OCI-LY1 (cell line): ENCODE data around the gene FAM89A.

Experiments used
- H2AFZ ChIP-seq: fragments of 200-600 bp; sonication (generic), shearing (Covaris generic); 2 replicates; pipeline ENCODE4 v1.6.0; 2014; ENCODE audit warnings: antibody characterized with exemption, mild to moderate bottlenecking, low read length
- H3F3A ChIP-seq: fragments of 200-600 bp; sonication (generic), shearing (Covaris generic); 2 replicates; pipeline ENCODE4 v1.6.0; 2014; ENCODE audit warnings: mild to moderate bottlenecking, antibody characterized with exemption, low read length, moderate library complexity; ENCODE audit not compliant: insufficient read depth
- H3K27ac ChIP-seq: fragments of 200-600 bp; sonication (generic); 2 replicates; pipeline ENCODE4 v1.5.1; 2014; ENCODE audit warnings: low read length, mixed run types, mild to moderate bottlenecking, low read depth; ENCODE audit not compliant: poor library complexity, severe bottlenecking
- H3K27me3 ChIP-seq: fragments of 200-600 bp; sonication (generic); 2 replicates; pipeline ENCODE4 v1.6.0; 2014; ENCODE audit warnings: antibody characterized with exemption, mild to moderate bottlenecking, low read length, moderate library complexity; ENCODE audit not compliant: insufficient read depth
- H3K36me3 ChIP-seq: fragments of 200-600 bp; sonication (generic); 2 replicates; pipeline ENCODE4 v1.6.1; 2014; ENCODE audit warnings: mild to moderate bottlenecking, antibody characterized with exemption, low read length, moderate library complexity, mixed read lengths; ENCODE audit not compliant: insufficient read depth
- H3K4me1 ChIP-seq: fragments of 200-600 bp; sonication (generic); 2 replicates; pipeline ENCODE4 v1.5.1; 2014; ENCODE audit warnings: mild to moderate bottlenecking, low read length, moderate library complexity; ENCODE audit not compliant: insufficient read depth, severe bottlenecking
- H3K4me2 ChIP-seq: fragments of 200-600 bp; sonication (generic), shearing (Covaris generic); 2 replicates; pipeline ENCODE4 v1.6.1; 2014; ENCODE audit warnings: low read length
- H3K4me3 ChIP-seq: fragments of 200-600 bp; sonication (generic); 2 replicates; pipeline ENCODE4 v1.5.1; 2014; ENCODE audit warnings: low read length, low read depth, mild to moderate bottlenecking, mixed read lengths; ENCODE audit not compliant: poor library complexity, severe bottlenecking
- H3K79me2 ChIP-seq: fragments of 200-600 bp; shearing (Covaris generic); 2 replicates; pipeline ENCODE4 v1.6.1; 2016; ENCODE audit warnings: mixed run types, low read length, mixed read lengths; ENCODE audit not compliant: insufficient read depth
- H3K9ac ChIP-seq: fragments of 200-600 bp; sonication (generic), shearing (Covaris generic); 2 replicates; pipeline ENCODE4 v1.6.1; 2014; ENCODE audit warnings: mild to moderate bottlenecking, low read length, mixed read lengths
- H3K9me2 ChIP-seq: fragments of 200-600 bp; sonication (generic), shearing (Covaris generic); 2 replicates; pipeline ENCODE4 v1.6.1; 2014; ENCODE audit warnings: low read depth, mild to moderate bottlenecking, low read length, mixed read lengths
- H3K9me3 ChIP-seq: fragments of 200-600 bp; shearing (Covaris generic); 2 replicates; pipeline ENCODE4 v1.6.1; 2014; ENCODE audit warnings: low read length, mixed read lengths
- H4K20me1 ChIP-seq: fragments of 200-600 bp; sonication (generic), shearing (Covaris generic); 2 replicates; pipeline ENCODE4 v1.6.0; 2016; ENCODE audit warnings: mild to moderate bottlenecking, low read length; ENCODE audit not compliant: insufficient read depth
- EZH2 ChIP-seq: fragments of 200-600 bp; sonication (generic), shearing (Covaris generic); IDR thresholded peaks from 2 replicates; pipeline ENCODE4 v1.8.0; 2017; ENCODE audit warnings: borderline replicate concordance, mixed run types, mild to moderate bottlenecking, antibody characterized with exemption, low read length, moderate library complexity, mixed read lengths
- TF ChIP-seq, protein P1 (sequence below): fragments of 200-600 bp; sonication (generic), shearing (Covaris generic); IDR thresholded peaks from 2 replicates; pipeline ENCODE4 v1.5.1; 2017; ENCODE audit warnings: mild to moderate bottlenecking, antibody characterized with exemption, low read length, moderate library complexity, mixed read lengths

FAM89A gene

GRCh38 chr1:230972855-230973271, 67.2 kb downstream of the FAM89A start:
- H3K4me3 ChIP-seq = no peak overlapping the region
- H3K27me3 ChIP-seq = no peaks in the 10 kb centered on the region
- H3K79me2 ChIP-seq = no peaks in the 10 kb centered on the region; the same call in 1 of the 2 replicates
- H3K36me3 ChIP-seq = peaks cover 10% of the 10 kb centered on the region; the same call in 1 of the 2 replicates
- H3K9me3 ChIP-seq = no peaks in the 10 kb centered on the region
- H2AFZ ChIP-seq = no peak overlapping the region
- no peak overlapping the region for H3K9ac ChIP-seq
- no peaks in the 10 kb centered on the region for H3K9me2 ChIP-seq
- peaks cover 28% of the 10 kb centered on the region for H3K4me1 ChIP-seq
- peak overlapping the region; percentile 12; the same call in 1 of the 2 replicates for H3K4me2 ChIP-seq
- peak overlapping the region; percentile 27 for H3K27ac ChIP-seq
- no peaks in the 10 kb centered on the region for H3F3A ChIP-seq
- no peaks in the 10 kb centered on the region for H4K20me1 ChIP-seq
- TF ChIP-seq EZH2 = no peak
- TF ChIP-seq, protein P1, sequence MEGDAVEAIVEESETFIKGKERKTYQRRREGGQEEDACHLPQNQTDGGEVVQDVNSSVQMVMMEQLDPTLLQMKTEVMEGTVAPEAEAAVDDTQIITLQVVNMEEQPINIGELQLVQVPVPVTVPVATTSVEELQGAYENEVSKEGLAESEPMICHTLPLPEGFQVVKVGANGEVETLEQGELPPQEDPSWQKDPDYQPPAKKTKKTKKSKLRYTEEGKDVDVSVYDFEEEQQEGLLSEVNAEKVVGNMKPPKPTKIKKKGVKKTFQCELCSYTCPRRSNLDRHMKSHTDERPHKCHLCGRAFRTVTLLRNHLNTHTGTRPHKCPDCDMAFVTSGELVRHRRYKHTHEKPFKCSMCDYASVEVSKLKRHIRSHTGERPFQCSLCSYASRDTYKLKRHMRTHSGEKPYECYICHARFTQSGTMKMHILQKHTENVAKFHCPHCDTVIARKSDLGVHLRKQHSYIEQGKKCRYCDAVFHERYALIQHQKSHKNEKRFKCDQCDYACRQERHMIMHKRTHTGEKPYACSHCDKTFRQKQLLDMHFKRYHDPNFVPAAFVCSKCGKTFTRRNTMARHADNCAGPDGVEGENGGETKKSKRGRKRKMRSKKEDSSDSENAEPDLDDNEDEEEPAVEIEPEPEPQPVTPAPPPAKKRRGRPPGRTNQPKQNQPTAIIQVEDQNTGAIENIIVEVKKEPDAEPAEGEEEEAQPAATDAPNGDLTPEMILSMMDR = no peak

DNA sequence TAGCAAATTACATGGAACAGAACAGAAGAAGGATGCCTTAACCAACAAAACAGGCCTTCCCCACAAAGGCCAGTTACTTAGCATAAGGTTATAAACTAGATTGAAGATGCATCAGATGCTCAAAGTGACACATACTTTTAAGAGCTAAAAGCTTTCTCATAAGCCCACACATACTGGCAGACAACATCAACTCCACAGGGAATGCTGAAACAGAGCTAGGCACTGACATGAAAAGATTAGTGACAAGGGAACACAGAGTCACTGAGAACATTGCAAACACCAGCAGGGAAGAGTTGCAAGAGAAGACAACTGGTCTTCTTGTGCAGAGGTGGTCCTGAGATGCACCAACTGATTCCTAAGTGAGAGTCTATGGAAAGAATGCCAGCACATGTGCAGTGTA, 68.3 kb downstream of the FAM89A start:
- TF ChIP-seq EZH2 = no peak
- TF ChIP-seq, protein P1 = no peak
- H3K27ac ChIP-seq = no peak overlapping the region
- H3K79me2 ChIP-seq = no peaks in the 10 kb centered on the region
- no peak overlapping the region for H2AFZ ChIP-seq
- H3K9me2 ChIP-seq = no peaks in the 10 kb centered on the region
- no peaks in the 10 kb centered on the region for H3F3A ChIP-seq
- H3K4me2 ChIP-seq = no peak overlapping the region
- no peak overlapping the region for H3K4me3 ChIP-seq
- H3K4me1 ChIP-seq = peaks cover 18% of the 10 kb centered on the region
- H4K20me1 ChIP-seq = no peaks in the 10 kb centered on the region
- no peak overlapping the region for H3K9ac ChIP-seq
- H3K36me3 ChIP-seq = peaks cover 10% of the 10 kb centered on the region; the same call in 1 of the 2 replicates
- no peaks in the 10 kb centered on the region for H3K9me3 ChIP-seq
- no peaks in the 10 kb centered on the region for H3K27me3 ChIP-seq

DNA sequence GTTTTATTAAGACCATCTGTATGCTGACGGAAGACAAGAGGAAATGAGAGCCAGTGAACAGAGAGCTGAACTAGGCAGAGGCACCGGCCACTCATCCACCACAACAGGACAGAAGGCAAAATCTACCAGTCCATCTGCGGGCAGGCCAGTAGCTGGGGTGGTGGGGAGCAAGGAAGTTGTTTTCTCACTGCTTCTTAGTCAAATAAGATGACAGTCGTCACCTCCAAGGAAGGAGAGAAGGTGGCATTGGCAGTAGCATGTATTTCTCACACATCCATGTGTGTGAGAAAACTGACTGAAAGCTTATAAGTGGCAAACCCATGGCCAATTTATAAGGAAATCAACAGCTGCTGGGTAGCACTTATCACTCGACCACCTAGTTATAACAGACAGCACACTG, 69.6 kb downstream of the FAM89A start:
- Histone ChIP-seq H3K27me3 (no peaks in the 10 kb centered on the region), H3K27ac (no peak overlapping the region), H4K20me1 (no peaks in the 10 kb centered on the region), H2AFZ (no peak overlapping the region), H3K9ac (no peak overlapping the region), H3K4me3 (no peak overlapping the region), H3F3A (no peaks in the 10 kb centered on the region), H3K79me2 (no peaks in the 10 kb centered on the region), H3K9me2 (no peaks in the 10 kb centered on the region), H3K36me3 (no peaks in the 10 kb centered on the region), H3K9me3 (no peaks in the 10 kb centered on the region), H3K4me1 (peaks cover 13% of the 10 kb centered on the region), H3K4me2 (no peak overlapping the region)
- TF ChIP-seq EZH2 = no peak
- TF ChIP-seq, protein P1 = no peak
